HK-2 (cell line): Measurements from ENCODE around the gene HS6ST2.
"Not testable (repeated sequence)": the region's sequence is repeated elsewhere in the genome, so short reads cannot be mapped to it uniquely, and the experiment has no call there.

Experiments
- DNase-seq: peaks from one replicate; pipeline ENCODE4 v3.0.0-alpha.2; 2018; ENCODE audit not compliant: unreplicated experiment

Gene HS6ST2

DNA sequence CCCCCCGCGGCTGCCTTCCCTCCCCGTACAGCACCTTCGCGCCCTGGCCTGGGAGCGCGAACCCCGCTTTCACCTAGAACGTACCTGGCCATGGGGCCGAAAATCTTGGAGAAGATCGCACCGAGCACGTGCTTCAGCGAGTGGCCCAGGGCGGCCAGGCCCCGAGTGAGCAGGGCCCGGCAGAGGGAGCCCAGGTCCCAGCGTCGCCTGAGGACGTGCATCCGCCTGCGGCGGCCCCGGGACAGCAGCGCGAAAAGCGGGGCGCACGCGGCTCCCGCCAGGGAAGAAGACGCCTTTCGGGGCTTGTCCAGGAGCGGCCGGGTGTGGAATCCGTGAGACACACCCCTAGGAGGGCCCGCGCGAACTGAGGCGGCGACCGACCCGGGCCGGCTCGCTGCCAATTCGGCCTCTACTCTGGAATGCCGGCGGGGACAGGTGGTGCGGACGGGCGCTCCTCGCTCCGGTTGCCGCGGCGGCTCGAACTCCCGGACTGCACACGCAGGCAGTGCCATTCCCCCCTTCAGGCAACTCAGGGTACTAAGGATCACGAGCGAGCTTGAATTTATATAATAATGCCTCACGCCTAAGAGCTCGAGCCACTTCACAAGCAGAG lies at the start of gene HS6ST2:
Gene HS6ST2 (minus strand): TSS at position 539 of the 613 bp plus-strand sequence.
- peak; percentile 58 for DNase-seq

DNA sequence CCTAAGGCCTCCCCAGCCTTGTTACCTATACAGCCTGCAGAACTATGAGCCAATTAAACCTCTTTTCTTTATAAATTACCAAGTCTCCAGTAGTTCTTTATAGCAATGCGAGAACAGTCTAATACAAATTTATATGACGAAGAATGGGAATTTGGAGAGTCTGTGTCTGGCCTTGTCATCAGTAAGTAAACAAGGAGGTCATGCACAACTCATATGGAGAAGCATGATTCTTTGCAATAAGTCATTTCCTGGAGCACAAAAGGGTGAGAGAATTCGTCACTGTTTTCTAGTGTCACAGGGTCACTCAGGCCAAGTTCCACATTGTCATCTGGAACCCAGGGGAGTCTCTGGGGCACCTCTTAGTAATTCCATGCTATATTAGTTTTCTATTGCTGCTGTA lies 49.0 kb upstream of the HS6ST2 start:
- no peak for DNase-seq

DNA sequence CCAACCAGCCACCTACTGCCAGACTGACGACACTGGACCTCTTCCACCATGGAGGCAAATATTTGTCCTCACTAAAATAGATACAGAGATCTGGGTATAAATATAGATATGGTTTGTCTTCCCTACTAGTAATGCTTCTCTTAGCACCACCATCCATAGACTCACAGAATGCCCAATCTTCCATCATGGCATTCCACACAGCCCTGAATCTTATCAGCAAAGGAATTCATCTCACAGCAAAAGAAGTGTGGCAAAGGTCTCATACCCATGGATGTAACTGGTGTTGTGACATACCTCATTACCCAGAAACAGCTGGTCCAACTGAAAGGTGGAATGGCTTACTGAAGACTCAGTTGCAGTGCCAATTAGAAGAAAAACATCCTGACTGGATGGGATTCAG lies 47.2 kb upstream of the HS6ST2 start:
- DNase-seq, result no peak

DNA sequence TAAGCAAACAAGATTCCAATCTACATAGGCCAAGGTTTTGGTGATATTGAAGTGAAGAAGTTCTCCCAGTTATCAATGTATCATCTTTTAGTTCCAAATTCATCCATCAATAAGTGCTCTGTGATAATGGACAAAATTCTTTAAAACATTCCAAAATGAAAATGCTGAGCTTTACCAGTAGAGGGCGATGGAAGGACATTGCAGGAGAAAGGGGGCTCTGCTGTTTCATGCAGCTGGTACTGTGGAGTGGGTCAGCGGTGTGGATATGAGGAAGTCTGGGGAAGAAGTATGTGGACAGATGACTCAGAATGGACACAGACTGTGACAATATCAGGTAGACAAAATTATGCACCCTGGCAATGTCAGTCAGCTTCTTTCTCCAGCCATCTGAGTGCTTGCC lies 46.6 kb upstream of the HS6ST2 start:
- peak; percentile 6 for DNase-seq

DNA sequence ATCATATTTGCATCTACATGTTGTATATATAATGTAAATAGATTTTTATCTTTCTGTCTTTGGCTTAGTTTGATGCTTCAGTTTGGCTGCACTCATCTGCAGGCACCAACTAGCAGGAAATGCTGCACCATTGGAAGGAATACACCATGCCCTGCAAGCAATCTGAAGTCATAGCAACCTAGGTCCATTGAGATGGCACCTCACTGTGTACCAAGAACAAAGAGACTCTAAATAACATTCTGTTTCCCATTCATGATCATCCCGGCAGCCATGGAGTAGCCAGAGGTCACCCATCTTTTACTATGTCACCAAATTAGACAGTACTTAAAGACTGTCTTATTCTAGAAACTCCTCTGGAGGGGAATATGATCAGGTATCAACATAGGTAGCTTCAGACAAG lies 40.8 kb upstream of the HS6ST2 start:
- DNase-seq, result no peak

DNA sequence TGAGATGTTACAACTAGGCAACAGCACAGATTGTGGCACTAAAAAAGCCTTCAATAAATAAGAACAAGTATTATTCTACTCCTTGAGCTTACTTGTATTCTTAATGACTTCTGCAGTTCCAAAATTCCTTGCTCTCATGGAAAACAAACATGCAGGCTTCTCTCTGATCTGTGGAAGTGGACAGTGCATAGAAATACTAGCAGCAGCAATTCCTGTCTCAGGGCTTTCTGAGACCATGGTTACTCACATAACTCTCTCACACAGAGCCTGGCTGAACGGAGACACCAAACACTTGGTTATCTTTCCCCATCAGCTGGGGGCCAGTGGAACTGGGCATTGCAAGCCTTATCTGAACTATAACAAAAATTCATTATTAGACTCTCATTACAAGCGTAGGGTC lies 32.4 kb upstream of the HS6ST2 start:
- no peak for DNase-seq

DNA sequence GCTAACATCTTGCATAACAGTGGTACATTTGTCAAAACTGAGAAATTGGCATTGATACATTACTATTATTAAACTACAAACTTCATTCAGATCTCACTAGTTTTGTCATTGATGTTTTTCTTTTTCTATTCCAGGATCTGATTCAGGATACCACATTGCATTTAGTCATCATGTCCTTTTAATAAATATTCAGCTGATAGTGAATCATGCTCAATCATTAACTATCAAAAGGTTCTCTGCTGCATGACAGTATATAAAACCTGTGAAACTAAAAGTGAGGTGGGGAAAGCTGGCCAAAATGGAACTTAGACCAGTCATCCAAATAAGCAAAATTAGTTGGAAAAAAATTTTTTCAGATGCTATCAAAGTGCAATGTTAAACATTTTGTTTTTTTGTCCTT lies 28.1 kb upstream of the HS6ST2 start:
- DNase-seq, result no peak

DNA sequence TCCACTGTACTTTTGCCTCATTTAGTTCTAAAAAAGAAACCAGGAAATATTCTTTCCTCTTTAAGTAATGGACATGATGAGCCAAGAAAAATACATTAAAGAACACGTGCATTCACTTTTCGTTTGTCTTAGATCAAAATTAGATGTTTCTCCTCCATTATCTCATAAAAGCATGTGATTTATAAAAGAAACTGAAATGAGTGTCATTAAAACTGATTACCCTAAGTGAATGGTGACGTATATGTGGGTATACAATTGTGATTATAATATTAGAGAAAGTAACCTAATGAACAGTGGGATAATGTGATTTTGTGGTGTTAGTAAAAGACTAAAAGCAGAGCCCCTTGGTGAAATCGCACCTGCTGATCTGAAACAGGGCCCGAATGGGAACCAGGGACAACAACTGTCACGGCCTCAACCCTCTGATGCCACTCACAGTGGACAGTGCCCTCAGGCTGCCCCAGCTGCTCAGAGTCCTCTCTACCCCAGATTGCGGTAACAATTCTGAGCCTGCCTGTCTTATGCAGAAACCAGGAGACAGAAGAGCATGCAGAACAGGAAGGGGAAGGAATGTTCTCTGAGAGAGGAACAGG lies 25.7 kb upstream of the HS6ST2 start:
- no peak for DNase-seq

DNA sequence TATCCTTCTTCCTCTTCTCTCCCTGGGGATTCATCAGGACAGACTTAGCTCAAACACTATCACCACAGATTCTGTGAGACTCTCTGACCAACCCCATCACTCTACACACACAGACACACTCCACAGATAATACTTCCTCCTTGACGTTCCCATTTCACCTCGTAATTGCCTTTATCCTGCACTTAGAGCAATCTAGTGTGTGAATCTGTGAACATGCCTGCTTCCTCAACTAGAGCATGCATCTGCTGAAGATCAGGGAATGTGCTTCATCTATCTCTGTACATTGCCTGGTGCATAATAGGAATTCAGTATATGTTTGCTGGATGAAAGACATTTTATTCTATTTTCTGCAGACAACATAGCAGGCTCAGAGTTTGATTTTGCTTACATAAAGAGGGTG lies 25.1 kb upstream of the HS6ST2 start:
- DNase-seq, result no peak

DNA sequence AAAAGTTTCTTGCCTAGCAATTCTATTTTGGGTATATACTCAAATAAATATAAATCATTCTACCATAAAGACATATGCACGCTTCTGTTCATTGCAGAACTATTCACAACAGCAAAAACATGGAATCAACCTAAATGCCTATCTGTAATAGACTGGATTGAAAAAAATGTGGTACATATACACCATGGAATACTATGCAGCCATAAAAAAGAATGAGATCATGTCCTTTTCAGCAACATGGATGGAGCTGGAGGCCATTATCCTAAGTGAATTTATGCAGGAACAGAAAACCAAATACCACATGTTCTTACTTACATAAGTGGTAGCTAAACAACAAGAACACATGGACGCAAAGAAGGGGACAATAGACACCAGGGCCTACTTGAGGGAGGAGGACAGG lies 21.6 kb upstream of the HS6ST2 start:
- not testable (repeated sequence) for DNase-seq

DNA sequence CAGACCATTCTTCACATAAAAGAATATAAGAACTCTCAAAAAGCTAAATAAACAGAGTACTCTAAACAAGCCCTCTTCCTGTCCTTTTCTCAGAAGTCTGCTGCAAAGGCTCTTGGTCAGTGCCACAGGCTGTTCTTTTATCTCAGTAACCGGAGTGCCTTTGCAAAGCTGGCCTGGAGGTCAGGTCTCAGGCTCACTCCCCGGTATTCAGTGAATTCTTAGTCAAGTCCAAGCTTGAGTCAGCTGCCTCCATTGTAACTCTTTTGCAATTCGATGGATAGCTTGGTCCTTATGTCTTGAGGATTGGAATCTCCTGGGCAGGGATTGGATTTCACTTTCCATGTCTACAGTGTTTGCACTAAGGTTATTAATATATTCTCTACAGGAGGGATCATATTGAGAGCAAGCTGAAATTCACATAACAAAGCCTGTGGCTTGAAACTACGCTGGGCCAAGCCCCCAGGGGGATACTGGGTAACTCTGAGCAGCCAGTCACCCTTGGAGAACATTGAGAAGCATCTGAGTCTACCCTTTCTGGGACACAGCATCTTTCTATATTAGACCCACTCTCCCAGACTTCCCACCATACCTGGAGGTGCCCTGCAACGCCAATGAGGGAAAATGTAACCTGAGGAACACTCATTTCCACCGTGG lies 10.0 kb upstream of the HS6ST2 start:
- DNase-seq, result no peak

DNA sequence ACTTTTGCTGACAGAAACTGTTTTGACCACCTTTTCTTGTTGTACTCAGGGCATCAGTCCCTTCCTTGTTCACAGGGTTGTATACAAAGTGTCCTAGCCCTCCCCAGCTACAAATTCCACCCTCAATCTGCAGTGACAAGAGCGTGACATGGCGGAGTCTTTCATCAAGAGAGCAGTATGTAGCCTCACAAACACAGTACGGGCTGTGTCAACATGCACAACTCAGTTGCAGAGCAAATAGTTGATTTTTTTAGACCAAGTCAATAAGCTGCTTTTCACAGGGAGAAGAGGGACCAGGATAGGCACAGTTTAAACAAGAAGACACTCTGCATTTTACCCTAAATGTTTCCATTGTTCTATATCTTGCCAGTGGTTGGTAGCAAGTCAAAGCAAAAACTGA lies 8.6 kb upstream of the HS6ST2 start:
- no peak for DNase-seq

DNA sequence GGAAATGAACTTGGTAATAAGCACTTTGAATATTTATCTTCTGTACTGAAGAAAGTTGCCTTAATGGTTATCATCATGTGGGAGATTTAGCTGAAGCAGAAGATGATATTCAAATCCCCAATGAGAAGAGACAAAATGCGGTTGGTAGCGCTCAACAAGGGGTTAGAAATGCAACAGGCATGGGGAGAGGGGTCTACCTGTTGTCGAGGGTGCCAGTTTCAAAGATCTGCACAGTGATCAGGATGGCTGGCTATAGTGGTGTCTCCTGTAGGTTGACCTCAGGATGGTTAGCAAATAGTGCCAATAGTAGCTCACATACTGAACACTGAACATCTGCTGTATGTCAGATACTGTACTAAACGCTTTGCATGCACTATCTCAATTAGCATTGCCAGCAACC lies 7.0 kb upstream of the HS6ST2 start:
- no peak for DNase-seq

DNA sequence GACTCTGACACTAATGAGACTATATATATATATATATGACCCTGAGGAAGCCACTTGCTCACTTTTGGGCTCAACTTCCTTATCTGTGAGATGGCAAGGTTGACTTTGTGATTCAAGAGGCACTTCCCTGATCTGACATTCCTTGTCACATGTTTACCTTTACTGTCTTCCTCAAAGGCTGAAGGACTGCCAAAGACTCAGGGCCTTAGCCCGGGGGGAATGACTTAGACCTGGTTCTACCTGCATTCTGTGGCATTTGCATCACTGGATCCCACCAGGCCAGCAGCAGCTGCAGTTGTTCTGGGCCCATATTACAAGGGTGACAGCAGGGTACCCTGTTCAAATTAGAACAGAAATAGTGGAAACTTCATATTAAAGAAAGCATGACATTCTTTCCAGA lies 3.1 kb upstream of the HS6ST2 start:
- DNase-seq, result no peak

DNA sequence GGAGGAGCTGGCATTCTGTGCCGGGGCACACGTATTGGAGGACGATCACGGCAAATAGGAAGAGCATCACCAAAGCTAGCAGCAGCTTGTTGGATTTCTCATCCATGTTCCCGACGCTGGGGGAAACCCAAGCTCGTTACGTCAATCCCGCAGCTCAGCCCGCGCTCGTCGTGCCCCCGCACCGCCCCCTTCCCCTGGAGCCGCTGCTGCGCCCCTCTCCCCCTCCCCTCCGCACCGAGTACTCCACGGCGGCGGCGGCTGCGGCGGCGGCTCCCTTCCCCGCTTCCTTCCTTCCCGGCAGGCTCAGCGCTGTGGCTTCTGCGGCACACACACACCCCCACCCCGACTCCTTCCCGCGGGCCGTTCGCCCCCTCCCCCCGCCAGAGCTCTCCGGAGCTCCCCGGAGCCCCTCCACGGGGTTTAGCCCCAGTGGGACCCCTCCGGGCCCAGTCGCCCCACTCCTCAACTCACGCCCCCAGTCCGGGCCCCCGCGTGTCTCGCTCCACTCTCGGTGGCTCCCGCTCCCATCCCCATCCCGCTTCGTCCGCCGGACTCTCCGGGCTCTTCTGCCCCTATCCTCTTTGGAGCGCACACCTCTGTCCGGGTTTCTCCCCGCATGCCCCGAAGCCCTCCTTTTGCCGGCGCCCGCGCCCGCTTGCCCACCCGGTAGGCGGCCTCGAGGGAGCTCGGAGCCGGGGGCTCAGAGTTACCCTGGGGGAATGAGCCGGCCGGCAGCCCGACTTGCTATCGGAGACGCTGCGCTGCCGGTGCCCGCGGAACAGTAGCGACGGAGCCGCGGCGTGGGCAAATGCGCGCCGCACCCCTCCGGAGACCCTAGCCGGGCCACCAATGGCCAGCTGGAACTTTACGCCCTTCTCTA lies 978 bp downstream of the HS6ST2 start:
- peak; percentile 44 for DNase-seq

DNA sequence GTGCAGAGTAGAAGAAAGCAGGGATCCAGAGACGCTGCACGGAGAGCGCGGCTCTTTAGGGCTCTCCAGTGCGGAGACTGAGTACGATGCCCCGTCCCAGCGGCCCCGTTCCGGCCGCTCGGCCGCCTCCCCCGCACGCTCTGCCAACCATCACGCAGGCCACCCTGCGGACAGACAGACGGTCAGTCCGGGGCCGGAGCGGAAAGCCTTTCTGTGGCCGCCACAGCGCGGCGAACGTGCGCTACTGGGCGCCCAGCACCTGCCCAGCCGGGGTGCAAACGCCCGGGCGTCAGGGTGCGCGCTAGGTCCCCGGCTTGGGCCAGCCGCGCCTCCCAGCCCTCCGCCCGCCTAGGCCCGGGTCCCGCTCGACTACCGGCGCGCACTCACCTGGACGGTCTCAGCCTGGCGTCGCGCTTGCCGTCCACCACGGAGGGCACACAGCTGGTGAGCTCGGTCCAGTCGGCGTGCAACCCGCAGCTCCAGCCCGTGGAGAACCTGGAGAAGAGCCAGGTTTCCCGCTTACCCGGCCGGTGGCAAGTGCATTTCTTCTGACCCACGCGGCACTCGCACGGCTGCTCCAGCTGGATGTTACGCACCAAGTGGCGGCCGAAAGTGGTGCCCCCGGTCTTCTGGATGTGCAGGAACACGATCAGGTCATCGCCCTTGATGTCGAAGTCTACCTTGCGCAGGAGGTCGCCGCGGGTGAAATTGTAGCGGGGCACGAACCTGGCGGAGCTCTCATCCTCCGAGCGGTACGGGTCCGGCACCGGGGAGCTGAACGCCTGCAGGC lies 1.8 kb downstream of the HS6ST2 start:
- DNase-seq, result no peak

DNA sequence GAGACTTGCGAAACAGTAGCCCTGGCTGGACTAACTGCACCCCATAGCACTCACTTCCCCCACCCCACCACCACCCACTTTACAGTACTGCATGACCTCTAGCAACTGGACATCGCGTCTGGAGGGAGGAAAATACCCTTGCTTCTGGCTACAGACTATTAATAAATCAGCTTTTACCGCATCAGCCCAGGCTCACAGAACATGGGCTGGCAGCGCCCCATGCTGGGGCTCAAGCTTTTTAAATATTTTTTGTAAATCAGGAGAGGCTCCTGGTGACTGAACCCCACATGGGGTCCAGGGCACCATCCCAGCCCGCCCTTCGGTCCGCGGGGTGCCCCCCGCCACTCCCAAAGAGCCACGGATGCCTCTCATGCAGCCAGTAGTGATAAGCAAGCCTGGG lies 2.7 kb downstream of the HS6ST2 start:
- DNase-seq, result no peak

DNA sequence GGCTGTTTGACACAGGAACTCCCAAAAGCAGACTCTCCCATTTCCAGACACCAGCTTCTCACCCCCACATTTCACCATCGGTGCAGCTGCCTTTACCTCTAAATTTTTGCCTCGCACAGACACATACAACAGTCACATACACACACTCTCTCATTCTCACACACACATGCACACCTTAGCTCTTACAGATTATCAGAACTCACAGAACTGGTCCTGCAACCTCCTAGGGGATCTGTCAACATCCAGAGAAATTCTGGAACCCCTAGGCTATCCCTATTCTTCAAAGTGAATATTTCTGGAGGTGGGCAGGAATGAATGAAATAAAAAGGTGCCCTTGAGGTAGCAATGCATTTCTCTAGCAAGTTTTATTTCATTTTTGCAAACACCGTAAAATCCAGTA lies 4.1 kb downstream of the HS6ST2 start:
- no peak for DNase-seq

DNA sequence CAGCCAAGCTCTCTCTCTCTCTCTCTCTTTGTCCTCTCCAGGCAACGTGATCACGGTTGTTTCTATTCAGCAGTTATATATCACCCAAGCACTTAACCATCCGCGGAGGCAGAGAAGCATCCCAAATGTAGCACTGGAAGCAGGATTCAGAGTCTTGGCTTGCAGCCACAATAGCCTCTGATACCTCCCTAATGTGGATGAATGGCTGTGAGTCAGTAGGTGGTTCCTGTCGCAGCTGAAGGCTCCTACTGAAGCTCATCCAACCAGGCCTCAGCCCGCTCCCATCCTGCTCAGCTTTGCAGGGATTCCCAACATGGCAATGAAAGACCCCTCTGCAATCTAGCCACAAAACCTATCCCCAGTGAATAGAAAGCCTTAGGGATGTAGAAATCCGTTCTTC lies 5.1 kb downstream of the HS6ST2 start:
- peak; percentile 36 for DNase-seq

DNA sequence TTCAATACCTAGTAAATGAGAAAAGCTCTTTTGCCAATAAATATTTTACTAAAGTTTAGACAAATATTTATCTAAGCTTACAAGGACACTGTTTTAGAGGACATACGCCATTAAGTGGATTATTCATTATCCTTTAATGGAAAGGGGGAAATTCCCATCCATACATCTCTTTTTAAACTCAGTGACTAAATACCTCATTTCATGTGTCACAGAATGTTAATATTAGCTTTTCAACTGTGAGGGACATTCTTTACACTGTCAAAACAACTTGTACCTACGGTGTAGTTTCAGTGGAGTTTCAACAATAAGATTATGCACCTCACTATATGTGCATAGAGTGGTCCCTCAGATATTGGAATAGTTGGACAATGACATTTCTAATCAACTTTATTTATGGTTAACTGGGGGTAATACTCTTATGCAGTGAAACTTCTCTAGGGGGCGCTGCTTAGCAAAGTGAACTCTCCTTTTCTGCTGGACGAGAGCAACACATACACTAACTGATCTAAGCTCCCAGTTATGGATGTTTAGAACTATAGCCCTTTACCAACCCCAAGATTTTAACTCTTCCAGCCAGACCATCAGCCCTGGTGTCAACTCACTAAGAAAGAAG lies 9.7 kb downstream of the HS6ST2 start:
- DNase-seq, result no peak

DNA sequence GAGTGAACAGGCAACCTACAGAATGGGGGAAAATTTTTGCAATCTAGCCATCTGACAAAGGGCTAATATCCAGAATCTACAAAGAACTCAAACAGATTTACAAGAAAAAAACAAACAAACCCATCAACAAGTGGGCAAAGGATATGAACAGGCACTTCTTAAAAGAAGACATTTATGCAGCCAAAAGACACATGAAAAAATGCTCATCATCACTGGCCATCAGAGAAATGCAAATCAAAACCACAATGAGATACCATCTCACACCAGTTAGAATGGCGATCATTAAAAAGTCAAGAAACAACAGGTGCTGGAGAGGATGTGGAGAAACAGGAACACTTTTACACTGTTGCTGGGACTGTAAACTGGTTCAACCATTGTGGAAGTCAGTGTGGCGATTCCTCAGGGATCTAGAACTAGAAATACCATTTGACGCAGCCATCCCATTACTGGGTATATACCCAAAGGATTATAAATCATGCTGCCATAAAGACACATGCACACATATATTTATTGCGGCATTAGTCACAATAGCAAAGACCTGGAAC lies 13.3 kb downstream of the HS6ST2 start:
- not testable (repeated sequence) for DNase-seq
